Heart left ventricle (tissue), 16 donors: ENCODE measurements around the gene INTS6L. TPM values are rescaled to one million over a fixed set of nuclear protein-coding genes. Genes with fewer than 3 reads are reported as not detected.
A peak's percentile ranks its signal among the peaks of the same experiment; 100 is the strongest.
"Not testable (repeated sequence)": the region's sequence is repeated elsewhere in the genome, so short reads cannot be mapped to it uniquely, and the experiment has no call there.

Experiments
- ATAC-seq, 4 donors: fragments of 200-7000 bp; cut with Tn5 transposase; one replicate each; pipeline ENCODE4 v1.9.1; 2020 to 2022; ENCODE audit warnings: moderate library complexity in 4 of 4, mild to moderate bottlenecking in 3 of 4, moderate number of reproducible peaks in 1 of 4
- DNase-seq, 5 donors: peaks; one replicate each; pipeline ENCODE4 v3.0.0-alpha.2; 2020
- H3K27ac ChIP-seq, 12 donors: fragments of 200-600 bp; sonication (generic) in 4 of 12; one replicate each; pipeline versions ENCODE4 v1.5.0 to v1.8.0; 2016 to 2022; ENCODE audit warnings: mild to moderate bottlenecking in 2 of 12
- H3K27me3 ChIP-seq, 9 donors: fragments of 200-600 bp; sonication (generic) in 2 of 9; one replicate each; pipeline versions ENCODE4 v1.5.1 to v1.8.0; 2016 to 2022; ENCODE audit warnings: mild to moderate bottlenecking in 3 of 9
- H3K36me3 ChIP-seq, 9 donors: fragments of 200-600 bp; sonication (generic) in 2 of 9; one replicate each; pipeline versions ENCODE4 v1.5.0 to v1.8.0; 2018 to 2022; ENCODE audit warnings: mild to moderate bottlenecking in 2 of 9
- H3K4me1 ChIP-seq, 12 donors: fragments of 200-600 bp; sonication (generic) in 4 of 12; one replicate each; pipeline versions ENCODE4 v1.5.0 to v1.8.0; 2016 to 2022; ENCODE audit warnings: mild to moderate bottlenecking in 3 of 12
- H3K4me3 ChIP-seq, 12 donors: fragments of 200-600 bp; sonication (generic) in 4 of 12; one replicate each; pipeline versions ENCODE4 v1.5.0 to v1.8.0; 2017 to 2022; ENCODE audit warnings: mild to moderate bottlenecking in 9 of 12, moderate library complexity in 4 of 12
- H3K9me3 ChIP-seq, 12 donors: fragments of 200-600 bp; sonication (generic) in 4 of 12; one replicate each; pipeline versions ENCODE4 v1.5.0 to v1.8.0; 2016 to 2022; ENCODE audit warnings: mild to moderate bottlenecking in 1 of 12
- POLR2A ChIP-seq, 2 donors: fragments of 450-650 bp; IDR thresholded peaks; one replicate each; pipeline ENCODE4 v1.6.1; 2017; ENCODE audit warnings: antibody characterized with exemption in 2 of 2, mild to moderate bottlenecking in 2 of 2, moderate library complexity in 2 of 2
- WGBS, 4 donors: extraction: QIAGEN DNeasy Blood & Tissue Kit in 2 of 4; methylation state at CpG; one replicate each; pipeline versions ENCODE4 v1.1.5 to v1.1.7; 2013 to 2018; 5-methylcytosine and 5-hydroxymethylcytosine counted together
- intact Hi-C, 10 donors: fragments of 100-400 bp; cut with DNase I; formaldehyde crosslinking; loops; one replicate each; pipeline versions ENCODE4 v1.11.1 to v1.14.2; 2022
- polyA plus RNA-seq, 2 donors: library from polyadenylated mRNA; stranded (reverse); fragments of 200-250 nt; gene quantifications; one replicate each; pipeline ENCODE4 v1.2.3, GENCODE V29; 2013
- total RNA-seq, 9 donors: library from RNA; depleted of rRNA in 2 of 9; stranded (reverse); fragments of >200 nt in 2 of 9; fragmentation: NEBNext Ultra II Directional in 3 of 9; extraction: Animal tissue kit (Norgen Biotek cat#: 25700) in 3 of 9; gene quantifications; one replicate each; pipeline versions ENCODE4 v1.1.0 to v1.2.4, GENCODE V29; 2016 to 2023
- TF ChIP-seq, protein P1 (sequence below), 12 donors: fragments of 200-600 bp; sonication (generic) in 4 of 12; IDR thresholded peaks; one replicate each; pipeline versions ENCODE4 v1.5.0 to v1.8.0; 2018 to 2022; ENCODE audit warnings: antibody characterized with exemption in 12 of 12, mild to moderate bottlenecking in 5 of 12
- donor health status: ischemic (EF 13 %, LVEDD 7.1; RV severe dilation, severe dysfunction).
- donor health status: healthy with polysubstance abuse.
- donor health status: DM: no; HTN: yes; CAD: no.
- donor health status: DM: no; HTN: no; CAD: no.
- donor health status: ischemic (EF 25% LVEDD 6.9; RV normal size, moderate dysfunction).
- donor health status: ischemic (EF 25% LVEDD 5.7; RV mildly dilated, moderate dysfunction).
- donor health status: healthy.
- donor health status: DM: yes; HTN: yes; CAD: no.
- donor health status: ischemic (EF 35%, LVEDD 5.7; RV mildly dilated, moderate dysfunction).
- donor health status: nonischemic (EF 11% LVEDD 7.7; RV severe dilation, severe dysfunction).
- donor health status: DM: yes; HTN: yes; CAD: no.
- donor health status: PGD.
- donor health status: ischemic (EF 29% LVEDD 5.4; RV normal size, mild dysfunction).
- donor health status: nonischemic (EF 23%, LVEDD 6.1; RV moderate dilation, normal function).

Gene INTS6L
- total and polyA plus RNA-seq, 11 donors: 1.4 to 5.9 (median 2.6) TPM

DNA sequence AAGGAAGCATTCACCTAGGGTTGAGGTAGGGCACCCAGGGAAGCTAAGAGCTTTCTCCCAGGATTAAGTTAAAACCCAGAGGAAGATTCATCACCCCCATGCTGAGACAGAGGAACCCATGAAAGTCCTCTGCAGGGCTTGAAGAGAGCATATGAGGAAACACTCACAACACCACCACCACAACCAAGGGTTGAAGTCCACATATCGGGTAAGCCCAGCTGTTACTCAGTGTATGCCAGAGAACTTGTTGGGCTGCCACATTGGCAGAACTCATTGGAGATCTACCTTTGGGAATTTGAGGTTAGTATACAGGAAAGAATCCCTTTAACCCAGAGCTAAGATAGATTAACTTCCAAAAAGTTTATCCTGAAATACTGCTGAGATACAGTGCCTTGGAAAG lies 75.1 kb downstream of the INTS6L start:
- no peak overlapping the region for H3K4me3 ChIP-seq
- no peak for DNase-seq
- no peak for ATAC-seq
- H3K36me3 ChIP-seq: no peaks in the 10 kb centered on the region
- no peak for TF ChIP-seq POLR2A (IDR thresholded peaks at IDR 0.05)
- TF ChIP-seq, protein P1, sequence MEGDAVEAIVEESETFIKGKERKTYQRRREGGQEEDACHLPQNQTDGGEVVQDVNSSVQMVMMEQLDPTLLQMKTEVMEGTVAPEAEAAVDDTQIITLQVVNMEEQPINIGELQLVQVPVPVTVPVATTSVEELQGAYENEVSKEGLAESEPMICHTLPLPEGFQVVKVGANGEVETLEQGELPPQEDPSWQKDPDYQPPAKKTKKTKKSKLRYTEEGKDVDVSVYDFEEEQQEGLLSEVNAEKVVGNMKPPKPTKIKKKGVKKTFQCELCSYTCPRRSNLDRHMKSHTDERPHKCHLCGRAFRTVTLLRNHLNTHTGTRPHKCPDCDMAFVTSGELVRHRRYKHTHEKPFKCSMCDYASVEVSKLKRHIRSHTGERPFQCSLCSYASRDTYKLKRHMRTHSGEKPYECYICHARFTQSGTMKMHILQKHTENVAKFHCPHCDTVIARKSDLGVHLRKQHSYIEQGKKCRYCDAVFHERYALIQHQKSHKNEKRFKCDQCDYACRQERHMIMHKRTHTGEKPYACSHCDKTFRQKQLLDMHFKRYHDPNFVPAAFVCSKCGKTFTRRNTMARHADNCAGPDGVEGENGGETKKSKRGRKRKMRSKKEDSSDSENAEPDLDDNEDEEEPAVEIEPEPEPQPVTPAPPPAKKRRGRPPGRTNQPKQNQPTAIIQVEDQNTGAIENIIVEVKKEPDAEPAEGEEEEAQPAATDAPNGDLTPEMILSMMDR (IDR thresholded peaks at IDR 0.05): no peak
- intact Hi-C loops: loop anchor here in 1 of 10 donors (10.0 kb wide), 1 partner anchor 111 kb away; no protein-coding TSS in a partner anchor
- 63 to 92% (median 85%) methylated on average over 1 of the region's 1 CpG for WGBS, 4 donors
- no peaks in the 10 kb centered on the region for H3K4me1 ChIP-seq
- H3K27ac ChIP-seq: no peak overlapping the region
- peaks cover 0 to 14% (median 0%) of the 10 kb centered on the region in 9 donors for H3K27me3 ChIP-seq
- no peaks in the 10 kb centered on the region for H3K9me3 ChIP-seq

DNA sequence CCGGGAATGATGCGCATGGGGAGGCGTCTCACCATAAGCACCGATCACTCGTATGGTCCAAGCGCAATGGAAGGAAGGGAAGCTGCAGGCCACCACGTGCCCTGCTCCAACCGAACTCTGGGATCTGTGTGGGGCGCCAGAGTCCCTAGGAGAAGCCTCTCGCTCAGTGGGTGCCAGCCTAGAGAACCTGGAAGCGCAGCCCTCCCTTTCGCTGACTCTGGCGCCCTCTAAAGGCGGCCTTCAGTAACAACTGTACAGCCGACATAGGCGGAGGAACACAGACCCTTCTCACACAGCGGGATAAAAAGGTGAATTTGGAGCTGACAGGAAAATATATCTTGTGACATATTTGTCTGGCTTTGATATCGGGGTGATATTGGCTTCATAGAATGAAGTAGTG lies 76.0 kb downstream of the INTS6L start:
- H3K4me3 ChIP-seq: no peak overlapping the region
- peaks cover 0 to 19% (median 0%) of the 10 kb centered on the region in 9 donors for H3K27me3 ChIP-seq
- 25 to 57% (median 49%) methylated on average over 18 of the region's 18 CpGs for WGBS, 4 donors
- no peak overlapping the region for H3K27ac ChIP-seq
- DNase-seq (peak in 4 of 5 donors; percentile 18 to 38 (median 28)), ATAC-seq (peak in 3 of 4 donors; percentile 28 to 59 (median 52))
- no peaks in the 10 kb centered on the region for H3K4me1 ChIP-seq
- H3K36me3 ChIP-seq: no peaks in the 10 kb centered on the region
- intact Hi-C loops: loop anchor here in 2 of 10 donors (2.0 to 10.0 kb wide), 2 partner anchors 112 kb away; no protein-coding TSS in a partner anchor
- TF ChIP-seq, protein P1 (IDR thresholded peaks at IDR 0.05): peak in 11 of 12 donors; percentile 22 to 63 (median 47)
- no peak for TF ChIP-seq POLR2A (IDR thresholded peaks at IDR 0.05)
- no peaks in the 10 kb centered on the region for H3K9me3 ChIP-seq

DNA sequence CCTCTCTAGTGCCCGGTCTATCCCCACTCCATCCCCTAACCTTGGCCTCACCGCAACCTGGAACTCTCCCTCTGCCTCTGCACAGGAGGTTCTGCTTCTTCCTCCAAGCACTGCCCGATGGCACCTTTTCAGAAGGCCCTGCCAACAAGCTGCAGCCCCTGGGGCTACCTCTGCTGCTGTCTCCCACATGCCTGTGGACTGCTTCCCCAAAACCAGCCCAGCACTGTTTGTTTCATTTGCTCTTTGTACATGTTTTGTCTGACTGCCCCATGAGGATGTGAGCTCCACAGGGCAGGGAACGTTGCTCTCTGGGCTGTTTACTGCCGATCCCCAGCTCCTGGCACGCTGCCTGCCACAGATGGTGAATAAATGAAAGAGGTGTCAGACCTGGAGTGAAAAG lies 85.4 kb downstream of the INTS6L start:
- no peaks in the 10 kb centered on the region for H3K4me1 ChIP-seq
- H3K36me3 ChIP-seq: no peaks in the 10 kb centered on the region
- DNase-seq: no peak
- TF ChIP-seq, protein P1 (IDR thresholded peaks at IDR 0.05): no peak
- TF ChIP-seq POLR2A (IDR thresholded peaks at IDR 0.05): no peak
- ATAC-seq: no peak
- peaks cover 0 to 12% (median 0%) of the 10 kb centered on the region in 9 donors for H3K27me3 ChIP-seq
- H3K4me3 ChIP-seq: no peak overlapping the region
- H3K27ac ChIP-seq: no peak overlapping the region
- WGBS, 4 donors: 64 to 73% (median 65%) methylated on average over 6 of the region's 6 CpGs
- intact Hi-C loops: no loop called here
- no peaks in the 10 kb centered on the region for H3K9me3 ChIP-seq

DNA sequence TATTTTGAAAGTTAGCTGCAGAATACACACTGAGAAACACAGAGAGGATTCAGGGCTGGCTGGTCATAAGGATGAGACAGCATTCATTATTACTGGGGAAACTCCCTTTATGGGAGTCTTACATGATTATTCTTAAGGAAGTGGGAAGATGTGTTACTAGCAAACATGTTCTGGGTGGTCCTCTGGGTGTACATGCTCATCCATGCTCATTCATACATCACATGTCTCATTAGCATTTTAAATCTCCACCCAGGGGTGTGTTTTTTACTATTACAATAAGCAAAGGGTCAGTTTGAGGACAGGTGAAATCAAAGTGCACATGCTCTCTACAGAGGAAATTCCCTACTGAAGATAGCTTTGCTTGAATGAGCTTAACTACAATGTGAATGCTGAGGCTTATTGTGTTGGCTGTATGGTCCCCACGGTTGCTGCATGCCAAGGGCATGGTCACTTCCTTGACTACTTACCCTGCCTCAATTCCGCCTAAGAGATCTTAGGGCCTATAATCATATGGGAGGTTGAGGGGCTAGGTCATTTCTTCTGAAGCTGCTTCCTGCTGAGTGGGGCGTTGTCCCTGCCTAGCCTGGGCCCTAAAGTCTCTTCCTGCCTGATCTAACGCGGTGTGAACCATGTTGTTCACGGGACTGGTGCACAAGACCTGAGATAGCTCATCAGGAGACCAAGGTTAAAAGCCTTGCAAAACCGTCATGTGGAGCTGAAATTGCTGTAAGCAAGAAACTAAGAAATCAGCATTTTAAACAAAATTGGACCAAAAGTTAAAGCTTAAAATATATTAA lies 104.1 kb downstream of the INTS6L start:
- DNase-seq, H3K27me3 ChIP-seq, H3K4me3 ChIP-seq, H3K27ac ChIP-seq, H3K4me1 ChIP-seq, H3K9me3 ChIP-seq, ATAC-seq, H3K36me3 ChIP-seq: not testable (repeated sequence)
- intact Hi-C loops: loop anchor here in 1 of 10 donors (5.0 kb wide), 1 partner anchor 308 kb away; no protein-coding TSS in a partner anchor
- 68 to 73% (median 72%) methylated on average over 3 to 6 of the region's 7 CpGs for WGBS, 4 donors
